DLD1 (cell line): ENCODE data around the gene HIPK2.

ENCODE experiments used
- in situ Hi-C: cut with HindIII; loops from 2 replicates; pipeline ENCODE4 v1.10.0; 2017; ENCODE audit warnings: low sequenced_read_pairs

The HIPK2 gene

DNA sequence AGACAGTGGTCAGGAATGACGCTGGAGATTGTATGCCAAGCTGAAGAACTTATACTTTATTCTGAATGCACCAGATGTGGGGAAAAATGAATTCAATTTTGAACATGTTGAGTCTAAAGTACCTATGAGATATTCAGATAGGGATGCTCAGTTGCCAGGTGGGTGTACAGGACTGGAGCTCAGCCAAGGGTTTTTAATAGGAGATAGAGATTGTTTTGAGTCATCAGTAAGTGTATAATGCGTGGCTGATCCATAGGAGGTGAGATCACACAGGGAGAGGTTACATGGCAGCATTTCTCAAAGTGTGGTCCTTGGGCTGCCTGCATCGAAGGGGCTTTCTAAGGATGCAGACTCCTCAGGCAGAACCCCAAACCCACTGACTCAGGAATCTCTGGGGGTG is 6.8 kb upstream of the HIPK2 start:
- in situ Hi-C loops = loop anchor here (25.0 kb wide), 1 partner anchor 122 kb away; no protein-coding TSS in a partner anchor

DNA sequence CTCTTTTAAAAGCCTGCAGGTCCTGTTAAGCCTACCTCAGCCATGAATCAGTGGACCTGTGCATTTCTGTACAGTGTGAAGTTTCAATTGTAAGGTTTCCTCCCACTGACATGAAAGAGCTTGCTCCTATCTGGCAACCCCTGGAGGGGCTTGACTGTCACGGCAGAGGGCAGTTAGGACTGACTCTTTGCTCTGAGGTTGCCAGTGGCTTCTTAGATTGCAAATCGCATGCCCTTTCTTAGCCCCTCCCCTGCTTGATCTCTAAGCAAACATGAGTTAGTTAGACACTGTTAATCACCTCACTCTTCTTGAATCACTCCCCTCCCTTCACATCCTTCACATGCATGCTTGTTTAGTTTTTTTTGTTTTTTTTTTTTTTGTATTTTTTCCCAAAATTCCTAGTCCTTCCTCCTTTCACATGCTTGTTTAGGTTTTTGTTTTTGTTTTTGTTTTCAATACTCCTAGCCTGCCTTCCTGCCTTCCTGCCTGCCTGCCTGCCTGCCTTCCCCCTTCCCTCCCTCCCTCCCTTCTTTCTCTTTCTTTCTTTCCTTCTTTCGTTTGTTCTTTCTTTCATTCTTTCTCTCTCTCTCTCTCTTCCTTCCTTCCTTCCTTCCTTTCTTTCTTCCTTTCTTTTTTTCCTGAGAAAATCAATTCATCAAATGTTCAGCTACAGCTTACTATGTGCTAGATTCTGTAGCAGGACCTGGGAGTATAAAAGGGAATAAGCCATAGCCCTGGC is 6.0 kb upstream of the HIPK2 start:
- in situ Hi-C loops = loop anchor here (25.0 kb wide), 1 partner anchor 122 kb away; no protein-coding TSS in a partner anchor

DNA sequence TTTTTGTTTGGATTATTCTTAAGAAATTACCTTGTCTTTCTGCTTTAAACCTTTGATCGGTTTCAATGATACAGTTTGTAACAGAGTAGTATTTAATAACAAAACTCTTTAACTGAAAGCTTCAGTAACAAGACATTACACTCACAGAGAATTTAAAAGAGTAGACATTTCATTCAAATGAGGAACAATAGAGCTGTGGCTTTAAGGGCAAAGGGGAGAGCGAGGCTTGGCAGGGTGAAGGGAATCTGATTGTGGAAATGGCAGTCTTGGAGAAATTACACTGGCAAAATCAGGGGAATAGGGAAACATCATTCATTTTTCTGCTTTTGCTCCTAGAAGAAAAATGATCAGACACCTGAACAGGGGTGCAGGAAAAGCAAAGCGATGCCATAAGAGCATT is 5.1 kb upstream of the HIPK2 start:
- in situ Hi-C loops = loop anchor here (25.0 kb wide), 1 partner anchor 121 kb away; no protein-coding TSS in a partner anchor

DNA sequence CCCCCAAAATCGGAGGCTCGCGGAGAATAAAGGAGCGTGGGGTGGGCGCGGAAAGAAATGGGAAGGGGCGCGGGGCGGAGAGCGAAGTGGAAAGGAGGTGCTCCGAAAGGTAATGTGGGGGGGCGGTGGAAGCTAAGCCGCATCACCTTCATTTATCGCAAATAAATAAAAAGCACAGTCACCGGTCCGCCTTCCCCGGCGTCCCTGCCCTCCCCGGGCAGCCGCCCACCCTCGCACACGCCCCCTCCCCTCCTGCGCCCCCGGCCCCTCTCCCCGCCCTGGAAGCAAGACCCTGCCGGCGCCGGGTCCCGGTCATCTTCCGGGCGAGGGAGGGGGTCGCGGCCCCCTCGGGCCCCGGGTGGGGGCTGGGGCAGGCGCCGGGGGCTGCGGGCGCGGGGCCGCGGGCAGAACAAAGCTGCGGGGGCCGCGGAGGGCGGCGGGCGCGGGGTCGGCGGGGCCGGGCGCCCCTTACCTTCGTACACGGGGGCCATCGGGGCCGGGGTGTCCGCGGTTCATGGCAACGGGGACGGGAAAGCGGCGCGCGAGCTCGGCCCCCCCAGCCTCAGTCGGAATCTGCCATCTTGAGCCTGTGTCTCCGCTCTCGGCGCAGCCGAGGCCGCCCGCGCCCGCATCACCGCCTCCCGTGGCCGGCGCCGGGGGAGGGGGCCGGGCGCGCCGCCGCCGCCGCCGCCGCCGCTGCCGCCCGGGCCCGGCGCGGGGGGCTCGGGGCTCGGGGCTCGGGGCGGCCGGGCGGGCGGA is 486 bp downstream of the HIPK2 start:
- in situ Hi-C loops = loop anchor here (25.0 kb wide), 1 partner anchor 115 kb away; no protein-coding TSS in a partner anchor

DNA sequence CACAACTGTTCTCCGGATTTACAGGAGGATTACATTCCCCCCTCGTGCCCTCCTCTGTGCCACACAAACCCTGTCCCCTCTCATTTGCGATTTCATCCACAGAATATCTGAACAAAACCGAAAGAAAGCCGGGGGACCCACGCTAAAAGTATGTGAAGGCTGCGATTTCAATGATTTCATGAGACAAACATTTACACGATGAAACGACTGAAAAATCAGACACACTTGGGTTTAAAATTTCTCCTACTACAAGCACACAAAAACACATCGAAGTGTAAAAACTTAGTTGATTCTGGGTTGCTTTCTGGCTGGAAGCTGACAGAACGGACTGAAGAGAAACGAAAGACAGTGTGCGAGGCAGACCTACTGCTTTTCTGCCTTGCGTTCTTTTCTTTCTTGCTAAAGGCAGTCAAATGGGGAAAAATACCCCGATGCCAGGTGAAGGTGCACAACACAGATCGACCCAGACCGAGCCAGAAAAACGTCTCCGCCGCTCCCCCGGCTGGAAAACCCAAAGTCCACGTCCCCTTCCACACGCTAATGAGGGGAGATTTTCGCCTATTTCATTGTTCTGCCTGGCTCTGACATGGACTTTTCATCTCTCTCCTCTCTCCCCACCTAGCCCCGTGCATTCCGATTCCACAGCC is 1.2 kb downstream of the HIPK2 start:
- in situ Hi-C loops = loop anchor here (25.0 kb wide), 1 partner anchor 114 kb away; no protein-coding TSS in a partner anchor

DNA sequence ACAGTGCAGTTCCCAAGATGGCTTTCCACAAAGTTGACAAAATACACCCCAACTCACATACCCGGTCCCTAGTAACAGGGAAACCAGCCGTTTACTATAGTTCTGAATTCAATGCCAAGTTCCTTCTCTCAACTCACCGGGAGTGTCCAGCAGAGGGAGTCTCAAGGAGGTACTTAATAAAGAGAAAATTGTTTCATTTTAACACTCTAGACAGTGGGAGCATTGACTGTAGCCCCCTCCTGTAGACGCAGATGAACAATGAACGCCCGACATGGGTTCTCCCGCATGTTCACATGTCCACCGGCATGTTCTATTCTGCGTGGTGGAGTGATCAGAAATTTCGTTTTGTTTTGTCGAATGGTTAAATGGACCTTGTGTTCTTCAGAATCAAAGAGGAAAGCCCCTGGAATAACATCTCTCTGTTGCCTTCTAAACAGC is 1.9 kb downstream of the HIPK2 start:
- in situ Hi-C loops = loop anchor here (25.0 kb wide), 1 partner anchor 114 kb away; no protein-coding TSS in a partner anchor

DNA sequence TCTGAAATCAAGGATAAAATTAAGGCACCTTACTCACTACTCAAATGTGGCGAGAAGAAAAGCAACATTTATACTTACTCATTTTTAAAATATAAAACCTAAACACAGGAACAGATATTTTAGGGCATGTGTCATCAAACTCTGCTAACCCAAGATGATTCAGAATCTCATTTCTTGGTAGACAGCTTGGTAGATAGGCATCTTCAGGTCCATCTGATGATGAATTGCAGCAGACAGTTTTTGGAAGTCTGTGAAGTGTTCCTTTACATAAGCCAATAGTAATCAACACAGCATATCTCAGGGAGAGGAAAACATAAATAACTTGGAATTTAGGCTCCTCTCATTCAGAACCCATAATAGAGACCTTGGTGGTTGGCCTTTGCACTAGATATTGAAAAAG is 3.4 kb downstream of the HIPK2 start:
- in situ Hi-C loops = no loop called here

DNA sequence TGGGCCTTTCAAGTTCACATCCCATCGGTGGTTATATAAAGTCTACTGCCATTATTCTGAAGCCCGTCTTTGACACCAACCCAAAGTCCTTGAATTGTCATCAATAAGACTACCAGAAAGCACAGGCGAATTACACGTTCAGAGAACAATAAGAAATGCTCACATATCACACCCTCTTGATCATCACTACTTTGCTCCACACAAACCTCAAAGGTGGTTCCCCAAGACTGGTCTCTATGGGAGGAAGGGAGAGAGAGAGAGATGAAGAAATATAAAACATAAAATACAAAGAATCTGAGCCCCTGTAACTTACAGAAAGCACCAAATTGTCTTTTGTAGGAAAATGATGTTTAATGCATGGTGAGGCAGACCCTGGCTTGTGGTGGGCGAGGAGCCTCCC is 4.4 kb downstream of the HIPK2 start:
- in situ Hi-C loops = no loop called here

DNA sequence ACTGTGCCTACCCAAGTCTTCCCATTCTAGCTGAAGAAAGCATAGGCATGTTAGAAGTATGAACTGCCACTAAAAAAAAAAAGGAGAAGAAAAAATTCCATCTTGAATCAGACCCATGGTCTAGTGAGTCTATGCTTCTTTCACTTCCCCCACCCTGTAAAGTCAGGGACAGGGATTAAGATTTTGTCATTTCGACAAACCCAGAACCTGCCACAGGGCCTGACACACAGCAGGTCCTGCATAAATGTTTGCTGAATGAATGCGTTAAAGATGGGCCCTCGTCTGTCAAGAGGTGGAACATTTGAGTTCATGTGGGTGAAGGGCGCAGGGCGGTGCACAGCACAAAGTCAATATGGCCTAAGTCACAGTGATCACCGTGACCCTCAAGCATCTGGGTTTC is 4.9 kb downstream of the HIPK2 start:
- in situ Hi-C loops = no loop called here

DNA sequence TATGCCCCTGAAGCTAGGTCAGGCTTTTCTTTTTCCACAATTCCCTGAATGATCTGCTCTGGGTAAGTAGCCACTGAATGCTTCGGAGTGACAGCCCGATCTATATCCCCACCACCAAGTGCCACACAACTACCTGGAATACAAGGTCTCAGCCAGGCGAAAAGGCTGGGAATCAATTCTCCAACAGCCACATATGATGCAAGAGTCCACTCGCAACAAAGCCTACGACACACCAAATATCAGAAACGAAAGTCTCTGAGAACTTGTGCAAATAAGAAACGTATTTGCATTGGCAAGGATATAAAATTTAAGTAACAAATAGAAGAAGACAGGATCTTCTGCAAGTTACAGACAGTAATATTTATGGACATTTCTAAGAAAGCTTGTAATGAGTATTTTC is 5.7 kb downstream of the HIPK2 start:
- in situ Hi-C loops = no loop called here

DNA sequence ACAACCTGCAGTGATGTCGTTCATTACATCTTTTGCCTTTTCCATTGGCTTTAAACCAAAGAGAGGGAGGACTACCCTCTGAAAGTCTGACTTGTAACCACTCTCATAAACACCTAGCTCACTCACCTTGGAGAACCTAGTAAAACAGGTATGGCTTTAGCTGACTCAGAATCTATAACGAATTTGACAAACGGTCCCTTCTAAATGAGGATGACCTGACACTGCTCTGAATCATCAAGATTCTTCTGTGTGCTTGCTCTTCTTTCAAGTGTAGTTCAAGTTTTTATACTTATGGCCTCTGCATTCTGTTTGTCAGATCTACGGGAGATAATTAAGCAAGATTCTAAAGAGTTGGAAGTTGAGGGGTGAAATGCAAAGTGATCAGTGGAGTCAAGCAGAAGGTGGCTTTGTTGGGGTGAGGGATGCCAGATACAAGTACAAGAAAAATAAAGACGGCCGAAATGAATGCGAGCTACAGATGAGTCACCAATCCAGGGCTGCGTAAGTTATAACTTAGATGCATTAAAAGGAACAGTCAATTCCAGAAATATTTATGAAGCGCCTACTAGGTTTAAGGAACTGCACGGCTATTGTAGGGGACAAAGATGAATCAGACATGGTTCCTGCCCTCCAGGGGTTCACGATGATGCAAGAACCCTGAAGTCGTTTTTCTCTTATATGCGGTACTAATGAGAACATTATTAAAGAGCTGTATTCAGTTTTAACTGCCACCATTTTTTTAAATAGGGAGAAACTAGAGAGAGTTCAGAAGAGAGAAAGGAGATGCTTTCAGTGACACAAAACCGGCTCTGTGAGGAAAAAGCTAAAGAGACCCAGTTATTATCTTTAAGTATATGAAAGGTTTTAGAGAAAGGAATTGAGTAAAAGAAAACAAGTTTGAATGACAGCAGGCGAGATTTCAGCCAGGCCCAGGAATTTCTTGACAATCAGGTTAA is 6.5 kb downstream of the HIPK2 start:
- in situ Hi-C loops = no loop called here

DNA sequence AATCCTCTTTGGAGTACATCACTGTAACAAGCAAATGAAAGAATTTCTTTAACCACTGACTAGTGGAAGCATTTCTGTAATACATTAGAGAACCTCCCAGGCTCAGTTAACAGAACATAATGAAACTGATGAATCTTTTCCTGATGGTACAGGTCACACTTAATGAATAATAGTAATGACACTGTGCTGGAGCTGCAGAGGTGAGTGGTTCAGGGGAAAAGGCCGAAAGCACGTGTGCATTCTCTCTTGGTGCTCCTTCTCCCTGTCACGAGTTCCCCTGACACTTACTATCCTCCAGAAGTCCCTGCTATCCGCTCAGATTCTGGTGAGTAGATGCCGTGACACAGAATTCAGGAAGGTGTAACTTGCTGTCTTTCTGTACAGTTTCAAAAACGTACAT is 8.0 kb downstream of the HIPK2 start:
- in situ Hi-C loops = no loop called here

DNA sequence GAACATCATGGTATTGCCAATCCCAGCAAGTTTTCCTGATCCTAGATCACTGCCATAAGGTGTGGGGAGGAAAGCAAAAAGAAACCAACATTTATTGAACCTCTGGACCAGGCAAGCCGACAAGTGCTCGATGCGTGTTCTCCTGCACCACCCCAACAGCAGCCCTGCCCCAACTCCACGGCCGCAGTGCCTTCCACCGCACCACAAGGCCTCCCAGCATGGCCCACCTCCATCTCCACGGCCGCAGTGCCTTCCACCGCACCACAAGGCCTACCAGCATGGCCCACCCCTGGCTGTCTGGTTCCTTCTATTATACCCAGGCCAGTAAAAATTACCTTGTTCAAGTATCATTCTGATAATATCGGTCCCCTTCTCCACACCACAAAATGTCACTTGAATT is 8.7 kb downstream of the HIPK2 start:
- in situ Hi-C loops = no loop called here

DNA sequence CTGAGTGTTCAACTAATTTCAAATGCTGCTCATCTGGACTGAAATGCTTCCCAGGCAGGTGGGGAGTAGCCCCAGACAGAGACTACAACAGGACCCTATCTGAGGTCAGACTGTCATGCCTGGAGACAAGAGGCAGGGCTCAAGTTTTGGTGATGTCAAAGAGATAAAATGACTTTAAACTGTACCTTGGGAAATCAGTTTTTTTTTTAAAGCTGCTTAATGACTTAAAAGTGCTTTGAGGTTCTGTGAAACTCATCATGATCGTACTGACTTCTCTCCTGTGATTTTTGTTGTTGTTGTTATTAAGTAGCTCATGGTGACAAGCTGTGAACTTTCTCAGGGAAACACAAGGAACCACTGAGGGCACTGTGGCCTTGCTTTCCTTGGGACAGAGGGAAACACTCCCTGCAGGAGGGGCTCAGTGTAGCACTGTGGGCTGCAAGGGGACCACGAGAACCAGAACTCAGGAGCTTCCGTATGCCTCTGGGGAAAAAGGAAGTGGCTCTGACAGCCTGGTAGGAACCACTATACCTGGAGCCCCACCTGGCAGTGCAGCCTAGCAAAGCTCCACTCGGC is 9.5 kb downstream of the HIPK2 start:
- in situ Hi-C loops = no loop called here

DNA sequence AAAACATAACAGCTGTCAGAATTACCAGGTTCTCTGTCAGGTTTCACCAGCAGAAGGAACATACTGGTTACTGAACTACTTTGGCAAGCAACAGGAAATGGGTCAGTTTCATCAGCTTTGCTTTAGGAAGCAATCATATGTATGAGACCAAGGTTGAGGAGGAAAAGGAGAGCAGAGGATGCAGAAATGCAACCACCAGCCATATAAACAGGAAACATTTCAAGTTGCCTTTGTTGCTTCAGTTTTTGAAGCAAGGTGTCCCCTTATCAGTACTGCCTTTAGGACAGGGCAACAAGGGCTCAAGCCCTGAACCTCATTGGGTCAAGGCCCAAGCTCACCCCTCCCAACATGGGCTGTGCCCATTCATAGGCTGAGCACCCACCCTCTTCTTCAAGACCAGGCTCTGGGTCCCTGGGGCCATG is 10.2 kb downstream of the HIPK2 start:
- in situ Hi-C loops = no loop called here

DNA sequence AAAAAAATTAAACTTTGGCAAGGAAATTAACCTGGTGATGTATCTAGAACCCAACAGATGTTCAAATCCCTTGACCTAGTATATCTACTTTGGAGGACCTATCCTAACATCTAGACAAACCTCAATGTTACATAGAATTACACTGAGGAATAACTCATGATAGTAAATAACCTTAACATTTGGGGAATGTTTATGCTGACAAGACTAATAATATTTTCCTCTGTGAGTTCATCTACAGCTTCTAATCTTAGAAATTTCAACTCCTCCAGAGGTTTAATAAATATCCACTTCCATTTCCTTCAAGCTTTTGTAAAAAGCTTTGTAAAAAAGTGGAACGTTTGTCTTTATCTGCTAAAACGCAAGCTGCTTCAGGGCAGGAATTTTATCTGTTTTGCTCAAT is 12.7 kb downstream of the HIPK2 start:
- in situ Hi-C loops = no loop called here

DNA sequence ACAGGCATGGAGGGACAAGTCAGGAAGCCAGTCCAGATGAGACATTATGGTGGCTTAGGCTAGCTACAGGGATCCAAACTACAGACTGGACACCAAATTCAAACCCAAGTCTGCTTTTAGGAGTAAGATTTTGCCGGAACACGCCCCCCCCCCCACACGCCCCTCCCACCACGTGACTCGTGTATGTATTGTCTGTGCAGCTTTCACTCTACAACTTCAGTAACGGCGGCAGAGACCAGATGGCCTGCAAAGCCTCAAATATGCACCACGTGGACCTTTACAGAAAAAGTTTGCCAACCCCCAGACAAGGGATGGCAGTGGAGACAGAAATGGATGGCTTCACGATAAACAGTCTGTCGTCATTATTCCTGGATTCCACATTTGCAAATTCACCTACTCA is 14.5 kb downstream of the HIPK2 start:
- in situ Hi-C loops = no loop called here

DNA sequence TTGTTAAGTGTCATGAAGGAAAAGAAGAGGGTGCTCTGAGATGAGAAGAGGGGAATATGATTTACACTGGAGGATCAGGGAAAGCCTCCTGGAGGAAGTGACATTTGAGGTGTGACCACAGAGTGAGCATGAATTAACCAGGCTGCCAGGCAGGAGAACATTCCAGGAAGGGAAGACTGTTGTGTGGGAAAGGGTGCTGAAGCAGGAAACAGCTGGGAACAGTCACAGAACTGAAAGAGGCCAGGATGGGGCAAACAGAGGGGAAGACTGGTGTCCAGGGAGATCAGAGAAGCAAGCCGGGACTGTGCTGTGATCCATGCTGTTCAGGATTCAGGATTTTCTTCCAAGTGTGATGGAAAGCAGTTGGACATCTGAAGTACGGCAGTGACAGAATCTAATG is 14.9 kb downstream of the HIPK2 start:
- in situ Hi-C loops = no loop called here

DNA sequence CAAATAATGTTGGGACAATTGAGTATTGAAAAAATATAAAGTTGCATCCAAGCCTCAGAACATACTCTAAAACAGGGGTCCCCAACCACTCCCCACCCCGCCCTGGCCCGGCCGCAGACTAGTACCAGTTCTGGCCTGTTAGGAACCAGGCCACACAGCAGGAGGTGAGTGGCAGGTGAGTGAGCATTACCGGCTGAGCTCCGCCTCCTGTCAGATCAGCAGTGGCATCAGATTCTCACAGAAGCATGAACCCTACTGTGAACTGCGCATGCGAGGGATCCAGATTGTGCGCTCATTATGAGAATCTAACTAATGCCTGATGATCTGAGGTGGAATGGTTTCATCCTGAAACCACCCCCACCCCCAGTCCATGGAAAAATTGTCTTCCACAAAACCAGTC is 19.4 kb downstream of the HIPK2 start:
- in situ Hi-C loops = no loop called here

DNA sequence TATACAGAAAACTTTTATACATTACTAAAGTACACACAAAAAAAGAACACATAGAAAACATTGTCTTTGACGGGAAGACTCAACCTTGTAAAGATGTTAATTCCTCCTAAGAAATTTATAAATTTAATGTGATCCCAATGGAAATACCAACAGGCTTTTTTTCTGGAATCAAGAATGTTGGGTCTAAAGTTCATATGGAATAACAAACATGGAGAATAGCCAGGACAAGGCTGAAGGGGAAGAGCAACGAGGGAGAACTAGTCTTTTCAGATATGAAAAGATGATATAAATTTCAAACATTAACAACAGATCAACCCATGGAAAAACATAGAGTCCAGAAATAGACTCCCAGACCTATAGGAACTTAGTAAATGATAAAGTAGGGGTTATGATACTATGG is 19.8 kb downstream of the HIPK2 start:
- in situ Hi-C loops = no loop called here
